Renal pelvis (tissue), 4 donors: ENCODE data around the gene BCL2. TPM values are rescaled to one million over a fixed set of nuclear protein-coding genes. Genes with fewer than 3 reads are reported as not detected.
A peak's percentile ranks its signal among the peaks of the same experiment; 100 is the strongest.

Experiments
- DNase-seq: peaks from one replicate; pipeline ENCODE4 v3.0.0-alpha.2; 2013
- polyA plus RNA-seq, 3 donors: library from polyadenylated mRNA; unstranded; fragments of 120-200 nt; gene quantifications; one replicate each; pipeline ENCODE4 v1.2.1, GENCODE V29; 2013; ENCODE audit not compliant: insufficient read length in 3 of 3

Gene BCL2
- polyA plus RNA-seq, 3 donors = 19.8 to 26.3 (median 24.1) TPM

- no peak for DNase-seq
Observed at GRCh38 chr18:63113899-63114565, 205.5 kb downstream of the BCL2 start.

GRCh38 chr18:63112706-63113105 lies 206.9 kb downstream of the BCL2 start:
- DNase-seq = no peak

- no peak for DNase-seq
Observed at GRCh38 chr18:63111671-63112402, 207.7 kb downstream of the BCL2 start.

GRCh38 chr18:63109802-63110201 lies 209.8 kb downstream of the BCL2 start:
- no peak for DNase-seq

GRCh38 chr18:63109022-63109421 lies 210.5 kb downstream of the BCL2 start:
- peak; percentile 55 for DNase-seq

- no peak for DNase-seq
Observed at GRCh38 chr18:63107931-63108330, 211.6 kb downstream of the BCL2 start.

GRCh38 chr18:63107171-63107845 lies 212.3 kb downstream of the BCL2 start:
- DNase-seq = no peak

GRCh38 chr18:63106727-63107126 lies 212.8 kb downstream of the BCL2 start:
- no peak for DNase-seq

- DNase-seq = no peak
Observed at GRCh38 chr18:63105636-63106316, 213.8 kb downstream of the BCL2 start.

- no peak for DNase-seq
Observed at GRCh38 chr18:63104868-63105267, 214.7 kb downstream of the BCL2 start.

GRCh38 chr18:63102941-63103744 lies 216.4 kb downstream of the BCL2 start:
- DNase-seq = no peak

GRCh38 chr18:63100630-63101055 lies 218.9 kb downstream of the BCL2 start:
- DNase-seq = no peak

GRCh38 chr18:63099848-63100629 lies 219.5 kb downstream of the BCL2 start:
- DNase-seq = no peak

- DNase-seq = no peak
Observed at GRCh38 chr18:63099091-63099840, 220.3 kb downstream of the BCL2 start.

- no peak for DNase-seq
Observed at GRCh38 chr18:63098018-63098981, 221.3 kb downstream of the BCL2 start.

- no peak for DNase-seq
Observed at GRCh38 chr18:63097178-63097577, 222.4 kb downstream of the BCL2 start.

- DNase-seq = no peak
Observed at GRCh38 chr18:63096327-63096874, 223.2 kb downstream of the BCL2 start.

GRCh38 chr18:63095768-63096167 lies 223.8 kb downstream of the BCL2 start:
- peak; percentile 51 for DNase-seq
